ENCODE data around the gene URI1. TPM values are rescaled to one million over a fixed set of nuclear protein-coding genes. Genes with fewer than 3 reads are reported as not detected.

The URI1 gene
- total and polyA plus RNA-seq, 2 donors: 51.4 to 59.6 TPM

GRCh38 chr19:29971648-29972047, 29.6 kb downstream of the URI1 start:
- no peak overlapping the region for H3K27ac ChIP-seq (ENCODE audit: low read depth in 1 of 2, low read length in 1 of 2)
- no peaks in the 10 kb centered on the region for H3K36me3 ChIP-seq (ENCODE audit: control insufficient read depth in 2 of 2, insufficient read depth in 2 of 2, low read length in 1 of 2)
- no peaks in the 10 kb centered on the region for H3K4me1 ChIP-seq (ENCODE audit: control insufficient read depth in 2 of 2, insufficient read depth in 2 of 2, low read length in 2 of 2)
- WGBS: 95% methylated on average over 3 of the region's 3 CpGs
- H3K9me3 ChIP-seq (ENCODE audit: control insufficient read depth in 2 of 2, insufficient read depth in 1 of 2, low read length in 1 of 2): peaks cover 0 to 2% of the 10 kb centered on the region in 2 donors
- no peak for DNase-seq (ENCODE audit: low read depth in 6 of 9, low spot score in 9 of 9)
- H3K27me3 ChIP-seq (ENCODE audit: control insufficient read depth in 2 of 2, insufficient read depth in 1 of 2, low read length in 1 of 2): no peaks in the 10 kb centered on the region
- H3K4me3 ChIP-seq (ENCODE audit: low read length in 2 of 2): no peak overlapping the region

DNA sequence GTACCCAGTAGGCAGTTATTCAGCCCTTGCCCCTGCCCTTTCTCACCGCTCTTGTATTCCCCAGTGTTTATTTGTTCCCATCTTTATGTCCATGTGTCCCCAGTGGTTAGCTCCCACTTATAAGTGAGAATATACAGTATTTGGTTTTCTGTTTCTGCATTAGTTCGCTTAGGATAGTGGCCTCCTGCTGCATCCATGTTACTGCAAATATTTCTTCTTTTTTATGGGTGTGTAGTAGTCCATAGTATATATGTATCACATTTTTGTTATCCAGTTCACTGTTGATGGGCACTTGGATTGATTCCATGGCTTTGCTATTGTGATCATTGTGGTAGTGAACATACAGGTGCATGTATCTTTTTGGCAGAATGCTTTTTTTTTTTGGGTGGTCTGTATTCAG, 32.7 kb downstream of the URI1 start:
- H3K36me3 ChIP-seq (ENCODE audit: control insufficient read depth in 2 of 2, insufficient read depth in 2 of 2, low read length in 1 of 2): no peaks in the 10 kb centered on the region
- peaks cover 0 to 2% of the 10 kb centered on the region in 2 donors for H3K9me3 ChIP-seq (ENCODE audit: control insufficient read depth in 2 of 2, insufficient read depth in 1 of 2, low read length in 1 of 2)
- no peaks in the 10 kb centered on the region for H3K27me3 ChIP-seq (ENCODE audit: control insufficient read depth in 2 of 2, insufficient read depth in 1 of 2, low read length in 1 of 2)
- DNase-seq (ENCODE audit: low read depth in 6 of 9, low spot score in 9 of 9): no peak
- 98% methylated on average over 2 of the region's 2 CpGs for WGBS
- no peak overlapping the region for H3K27ac ChIP-seq (ENCODE audit: low read depth in 1 of 2, low read length in 1 of 2)
- no peaks in the 10 kb centered on the region for H3K4me1 ChIP-seq (ENCODE audit: control insufficient read depth in 2 of 2, insufficient read depth in 2 of 2, low read length in 2 of 2)
- H3K4me3 ChIP-seq (ENCODE audit: low read length in 2 of 2): no peak overlapping the region

DNA sequence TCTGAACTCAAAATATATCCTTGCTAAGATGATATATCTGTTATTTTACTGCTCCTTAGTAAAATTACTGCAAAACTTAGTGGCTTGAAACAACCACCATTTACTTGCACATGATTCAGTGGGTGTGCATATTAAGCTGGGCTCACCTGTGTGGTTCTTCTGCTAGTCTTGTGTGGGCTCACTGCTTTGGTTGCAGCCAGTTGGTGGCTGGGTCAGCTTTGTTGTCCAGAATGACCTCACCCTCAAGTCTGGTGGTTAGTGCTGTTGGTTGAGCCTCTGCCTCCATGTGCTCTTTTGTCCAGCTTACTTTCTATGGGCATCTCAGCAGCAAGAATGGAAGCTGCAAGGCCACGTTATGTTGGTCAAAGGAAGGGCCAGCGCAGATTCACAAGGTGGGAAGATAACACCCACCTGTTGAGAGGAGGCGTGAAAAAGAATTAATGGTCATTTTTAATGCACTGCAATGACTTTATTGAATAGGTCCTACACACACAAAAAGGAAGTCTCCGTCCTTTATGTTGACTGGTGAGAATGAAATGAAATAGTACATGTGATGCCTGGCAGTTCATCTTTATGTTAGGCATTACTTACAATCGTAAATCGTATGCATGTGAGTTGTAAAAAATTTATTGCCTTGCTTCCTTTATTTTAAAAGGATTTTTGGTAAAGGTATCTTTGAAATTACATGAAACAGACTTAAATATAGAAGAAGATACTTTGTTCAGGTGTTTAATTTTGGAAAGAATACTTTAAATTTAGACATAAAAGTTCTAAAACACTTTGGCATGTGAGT, 34.3 kb downstream of the URI1 start:
- H3K36me3 ChIP-seq (ENCODE audit: control insufficient read depth in 2 of 2, insufficient read depth in 2 of 2, low read length in 1 of 2): no peaks in the 10 kb centered on the region
- H3K27me3 ChIP-seq (ENCODE audit: control insufficient read depth in 2 of 2, insufficient read depth in 1 of 2, low read length in 1 of 2): no peaks in the 10 kb centered on the region
- no peak overlapping the region for H3K27ac ChIP-seq (ENCODE audit: low read depth in 1 of 2, low read length in 1 of 2)
- peaks cover 0 to 2% of the 10 kb centered on the region in 2 donors for H3K9me3 ChIP-seq (ENCODE audit: control insufficient read depth in 2 of 2, insufficient read depth in 1 of 2, low read length in 1 of 2)
- no peak for DNase-seq (ENCODE audit: low read depth in 6 of 9, low spot score in 9 of 9)
- 91% methylated on average over 6 of the region's 6 CpGs for WGBS
- H3K4me1 ChIP-seq (ENCODE audit: control insufficient read depth in 2 of 2, insufficient read depth in 2 of 2, low read length in 2 of 2): no peaks in the 10 kb centered on the region
- H3K4me3 ChIP-seq (ENCODE audit: low read length in 2 of 2): no peak overlapping the region

- Histone ChIP-seq H3K27ac (ENCODE audit: low read depth in 1 of 2, low read length in 1 of 2) (no peak overlapping the region), H3K27me3 (ENCODE audit: control insufficient read depth in 2 of 2, insufficient read depth in 1 of 2, low read length in 1 of 2) (no peaks in the 10 kb centered on the region), H3K9me3 (ENCODE audit: control insufficient read depth in 2 of 2, insufficient read depth in 1 of 2, low read length in 1 of 2) (peaks cover 0 to 2% of the 10 kb centered on the region in 2 donors), H3K36me3 (ENCODE audit: control insufficient read depth in 2 of 2, insufficient read depth in 2 of 2, low read length in 1 of 2) (no peaks in the 10 kb centered on the region), H3K4me3 (ENCODE audit: low read length in 2 of 2) (no peak overlapping the region), H3K4me1 (ENCODE audit: control insufficient read depth in 2 of 2, insufficient read depth in 2 of 2, low read length in 2 of 2) (no peaks in the 10 kb centered on the region)
- 34% methylated on average over 3 of the region's 3 CpGs for whole genome bisulfite sequencing
- no peak for DNase-seq (ENCODE audit: low read depth in 6 of 9, low spot score in 9 of 9)
Measured at GRCh38 chr19:29978080-29978479, 36.0 kb downstream of the URI1 start.

DNA sequence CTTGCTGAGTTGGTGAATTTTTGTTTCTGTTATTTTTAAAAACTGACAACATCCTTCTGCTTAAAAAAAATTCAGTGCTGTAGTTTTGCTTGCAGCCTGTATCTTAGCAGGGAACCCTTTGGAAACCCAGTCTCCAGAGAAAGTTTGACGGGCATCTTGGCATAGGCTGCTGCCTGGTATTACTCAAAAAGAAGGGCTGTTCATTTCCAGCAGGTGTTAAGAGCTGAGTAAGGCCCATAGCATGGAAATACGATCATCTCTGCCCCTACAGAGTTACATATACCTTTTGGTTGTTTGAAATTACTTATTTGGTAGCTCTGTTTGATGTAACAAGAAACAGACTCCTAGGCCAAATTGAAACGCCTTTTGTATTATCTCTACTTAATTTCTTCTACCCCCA, 41.5 kb downstream of the URI1 start:
- peaks cover 0 to 4% of the 10 kb centered on the region in 2 donors for H3K36me3 ChIP-seq (ENCODE audit: control insufficient read depth in 2 of 2, insufficient read depth in 2 of 2, low read length in 1 of 2)
- no peak for DNase-seq (ENCODE audit: low read depth in 6 of 9, low spot score in 9 of 9)
- no peaks in the 10 kb centered on the region for H3K27me3 ChIP-seq (ENCODE audit: control insufficient read depth in 2 of 2, insufficient read depth in 1 of 2, low read length in 1 of 2)
- no peaks in the 10 kb centered on the region for H3K9me3 ChIP-seq (ENCODE audit: control insufficient read depth in 2 of 2, insufficient read depth in 1 of 2, low read length in 1 of 2)
- WGBS: 92% methylated on average over 3 of the region's 3 CpGs
- H3K27ac ChIP-seq (ENCODE audit: low read depth in 1 of 2, low read length in 1 of 2): no peak overlapping the region
- H3K4me1 ChIP-seq (ENCODE audit: control insufficient read depth in 2 of 2, insufficient read depth in 2 of 2, low read length in 2 of 2): no peaks in the 10 kb centered on the region
- H3K4me3 ChIP-seq (ENCODE audit: low read length in 2 of 2): no peak overlapping the region

- Histone ChIP-seq H3K4me1 (ENCODE audit: control insufficient read depth in 2 of 2, insufficient read depth in 2 of 2, low read length in 2 of 2) (no peaks in the 10 kb centered on the region), H3K9me3 (ENCODE audit: control insufficient read depth in 2 of 2, insufficient read depth in 1 of 2, low read length in 1 of 2) (no peaks in the 10 kb centered on the region), H3K27me3 (ENCODE audit: control insufficient read depth in 2 of 2, insufficient read depth in 1 of 2, low read length in 1 of 2) (no peaks in the 10 kb centered on the region), H3K36me3 (ENCODE audit: control insufficient read depth in 2 of 2, insufficient read depth in 2 of 2, low read length in 1 of 2) (peaks cover 0 to 7% of the 10 kb centered on the region in 2 donors), H3K4me3 (ENCODE audit: low read length in 2 of 2) (no peak overlapping the region), H3K27ac (ENCODE audit: low read depth in 1 of 2, low read length in 1 of 2) (no peak overlapping the region)
- WGBS: 97% methylated on average over 2 of the region's 2 CpGs
- no peak for DNase-seq (ENCODE audit: low read depth in 6 of 9, low spot score in 9 of 9)
Measured at GRCh38 chr19:29985196-29985595, 43.2 kb downstream of the URI1 start.

- Histone ChIP-seq H3K4me1 (ENCODE audit: control insufficient read depth in 2 of 2, insufficient read depth in 2 of 2, low read length in 2 of 2) (no peaks in the 10 kb centered on the region), H3K27ac (ENCODE audit: low read depth in 1 of 2, low read length in 1 of 2) (no peak overlapping the region), H3K9me3 (ENCODE audit: control insufficient read depth in 2 of 2, insufficient read depth in 1 of 2, low read length in 1 of 2) (peaks cover 0 to 4% of the 10 kb centered on the region in 2 donors), H3K27me3 (ENCODE audit: control insufficient read depth in 2 of 2, insufficient read depth in 1 of 2, low read length in 1 of 2) (no peaks in the 10 kb centered on the region), H3K36me3 (ENCODE audit: control insufficient read depth in 2 of 2, insufficient read depth in 2 of 2, low read length in 1 of 2) (peaks cover 3 to 7% of the 10 kb centered on the region in 2 donors), H3K4me3 (ENCODE audit: low read length in 2 of 2) (no peak overlapping the region)
- whole genome bisulfite sequencing: 99% methylated on average over 9 of the region's 9 CpGs
- no peak for DNase-seq (ENCODE audit: low read depth in 6 of 9, low spot score in 9 of 9)
Measured at GRCh38 chr19:29988351-29988750, 46.3 kb downstream of the URI1 start.

GRCh38 chr19:29992233-29992867, 50.3 kb downstream of the URI1 start:
- Histone ChIP-seq H3K4me1 (ENCODE audit: control insufficient read depth in 2 of 2, insufficient read depth in 2 of 2, low read length in 2 of 2) (no peaks in the 10 kb centered on the region), H3K27ac (ENCODE audit: low read depth in 1 of 2, low read length in 1 of 2) (no peak overlapping the region), H3K9me3 (ENCODE audit: control insufficient read depth in 2 of 2, insufficient read depth in 1 of 2, low read length in 1 of 2) (peaks cover 1 to 4% of the 10 kb centered on the region in 2 donors), H3K36me3 (ENCODE audit: control insufficient read depth in 2 of 2, insufficient read depth in 2 of 2, low read length in 1 of 2) (peaks cover 6 to 7% of the 10 kb centered on the region in 2 donors), H3K4me3 (ENCODE audit: low read length in 2 of 2) (no peak overlapping the region), H3K27me3 (ENCODE audit: control insufficient read depth in 2 of 2, insufficient read depth in 1 of 2, low read length in 1 of 2) (no peaks in the 10 kb centered on the region)
- WGBS: 98% methylated on average over 6 of the region's 6 CpGs
- no peak for DNase-seq (ENCODE audit: low read depth in 6 of 9, low spot score in 9 of 9)

GRCh38 chr19:29999490-29999889, 57.5 kb downstream of the URI1 start:
- DNase-seq (ENCODE audit: low read depth in 6 of 9, low spot score in 9 of 9): no peak
- no peaks in the 10 kb centered on the region for H3K27me3 ChIP-seq (ENCODE audit: control insufficient read depth in 2 of 2, insufficient read depth in 1 of 2, low read length in 1 of 2)
- no peaks in the 10 kb centered on the region for H3K9me3 ChIP-seq (ENCODE audit: control insufficient read depth in 2 of 2, insufficient read depth in 1 of 2, low read length in 1 of 2)
- no peak overlapping the region for H3K4me3 ChIP-seq (ENCODE audit: low read length in 2 of 2)
- no peaks in the 10 kb centered on the region for H3K36me3 ChIP-seq (ENCODE audit: control insufficient read depth in 2 of 2, insufficient read depth in 2 of 2, low read length in 1 of 2)
- 94% methylated on average over 3 of the region's 3 CpGs for whole genome bisulfite sequencing
- H3K27ac ChIP-seq (ENCODE audit: low read depth in 1 of 2, low read length in 1 of 2): no peak overlapping the region
- H3K4me1 ChIP-seq (ENCODE audit: control insufficient read depth in 2 of 2, insufficient read depth in 2 of 2, low read length in 2 of 2): no peaks in the 10 kb centered on the region

Measured in thymus (tissue), 11 donors.